ENCODE data around the gene GRHPR. TPM values are rescaled to one million over a fixed set of nuclear protein-coding genes. Genes with fewer than 3 reads are reported as not detected.

GRHPR gene
- total and polyA plus RNA-seq, 2 of the 8 experiments (the other 6 are each of a cell fraction or from before 2014, with no cell fraction given): 97.0 to 201 TPM

DNA sequence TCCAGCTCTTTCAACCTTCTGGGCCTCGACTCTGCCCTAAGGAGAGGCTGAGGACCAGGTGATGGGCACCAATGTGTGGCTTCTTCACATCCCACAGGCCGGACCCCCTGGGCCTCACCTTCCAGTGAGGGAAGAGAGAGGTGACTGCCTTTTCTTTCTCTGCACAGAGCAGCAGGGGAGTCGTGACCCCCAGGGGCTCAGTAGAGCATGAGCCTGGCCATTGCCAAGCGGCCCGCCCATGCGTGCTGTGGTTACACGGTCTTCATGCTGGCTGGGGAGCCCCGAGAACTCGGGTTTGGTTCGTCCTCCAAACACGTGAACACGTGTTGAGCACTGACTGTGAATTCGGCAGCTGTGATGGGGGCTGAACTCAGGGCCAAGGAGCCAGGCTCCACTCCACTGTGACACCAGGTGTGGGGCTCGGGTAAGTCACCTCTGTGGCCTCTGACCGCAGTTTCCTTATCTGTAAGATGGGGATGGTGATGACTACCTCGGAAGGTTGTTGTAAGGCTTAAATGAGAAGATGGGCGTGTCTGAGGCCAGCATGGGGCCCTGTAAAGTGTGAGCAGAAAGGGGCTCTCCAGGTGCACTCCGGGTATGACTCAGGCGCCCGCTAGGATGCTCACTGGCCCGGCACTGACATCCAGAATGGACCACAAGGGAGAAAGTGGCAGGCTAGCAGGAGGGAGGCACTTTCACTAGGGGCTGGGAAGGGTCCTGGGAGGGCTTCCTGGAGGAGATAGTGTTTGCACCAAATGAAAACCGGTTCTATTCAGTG lies 13.4 kb upstream of the GRHPR start:
- no peak overlapping the region for H3K4me3 ChIP-seq (ENCODE audit: extremely low read depth in 1 of 4, insufficient read depth in 2 of 4, low read depth in 3 of 4, low read length in 4 of 4)
- no peak overlapping the region for H2BK12ac ChIP-seq (ENCODE audit: low read depth, low read length)
- DNase-seq (ENCODE audit: low read depth in 1 of 2, low spot score in 2 of 2): no peak
- H3K36me3 ChIP-seq (ENCODE audit: control insufficient read depth in 2 of 4, insufficient read depth in 4 of 4, low read length in 3 of 4): no peaks in the 10 kb centered on the region
- H3K9me3 ChIP-seq (ENCODE audit: insufficient read depth in 2 of 2, low read depth in 1 of 2, low read length in 1 of 2): no peaks in the 10 kb centered on the region
- no peaks in the 10 kb centered on the region for H4K20me1 ChIP-seq (replicated peaks in 1 of 2; ENCODE audit: control insufficient read depth in 1 of 2, insufficient read depth in 2 of 2, low read length in 2 of 2)
- H3K18ac ChIP-seq (ENCODE audit: extremely low read depth, low read length): no peak overlapping the region
- no peak for FAIRE-seq
- H2BK120ac ChIP-seq (replicated peaks; ENCODE audit: low read depth, low read length): no peak overlapping the region
- H3K4me2 ChIP-seq (ENCODE audit: insufficient read depth in 1 of 2, low read depth in 2 of 2, low read length in 2 of 2): no peak overlapping the region
- no peak overlapping the region for H3K9ac ChIP-seq (replicated peaks in 1 of 4; ENCODE audit: extremely low read depth in 1 of 4, low read depth in 3 of 4, low read length in 3 of 4)
- no peak overlapping the region for H2BK20ac ChIP-seq (ENCODE audit: low read length)
- H2BK5ac ChIP-seq (ENCODE audit: low read depth, low read length): no peak overlapping the region
- ChIA-PET POLR2A (ENCODE audit: partially characterized antibody) (interaction anchor here (1.2 kb wide), 1 partner anchor 20 kb away, joined by 3 read pairs; no protein-coding TSS in a partner anchor), CTCF (ENCODE audit: partially characterized antibody) (interaction anchor here (0.9 to 2.4 kb wide), 8 partner anchors 10 to 538 kb away, joined by 3 to 7 read pairs (median 4); no protein-coding TSS in a partner anchor)
- H4K5ac ChIP-seq (ENCODE audit: insufficient read length, low read depth, low read length): no peak overlapping the region
- H3K79me1 ChIP-seq (ENCODE audit: low read depth, low read length): no peaks in the 10 kb centered on the region
- H3K27ac ChIP-seq (ENCODE audit: low read depth, low read length): no peak overlapping the region
- no peak overlapping the region for H3K23ac ChIP-seq (ENCODE audit: insufficient read length)
- no peak overlapping the region for H3K56ac ChIP-seq (replicated peaks; ENCODE audit: insufficient read length, low read depth, low read length)
- no peak overlapping the region for H4K91ac ChIP-seq (replicated peaks; ENCODE audit: insufficient read length, low read length)
- H3K23me2 ChIP-seq (ENCODE audit: low read depth, low read length): no peaks in the 10 kb centered on the region
- H3K4ac ChIP-seq (replicated peaks; ENCODE audit: insufficient read length, low read depth, low read length): no peak overlapping the region
- H4K8ac ChIP-seq (ENCODE audit: extremely low read depth, insufficient read depth, low read length): no peak overlapping the region
- peaks cover 0 to 8% (median 2%) of the 10 kb centered on the region in 4 experiments; a peak in 3 of 7 replicates for H3K4me1 ChIP-seq (replicated peaks in 1 of 4; ENCODE audit: control insufficient read depth in 3 of 4, insufficient read depth in 4 of 4, low read length in 3 of 4)
- no peak overlapping the region for H2AFZ ChIP-seq (ENCODE audit: low read length)
- no peak overlapping the region for H3K14ac ChIP-seq (ENCODE audit: insufficient read length)
- 94% methylated on average over 22 of the region's 22 CpGs; no CpG with 5 or more reads in 1 of the 2 experiments for WGBS, 2 experiments (ENCODE audit: extremely low coverage in 1 of 2, insufficient coverage in 1 of 2, insufficient read length in 1 of 2, insufficient replicate concordance in 2 of 2, low coverage in 1 of 2, low lambda C conversion rate in 2 of 2, missing lambda C conversion rate in 1 of 2)
- H2BK15ac ChIP-seq (ENCODE audit: low read length): no peak overlapping the region
- no peak overlapping the region; the same call in 1 of the 2 replicates for H2AK5ac ChIP-seq (ENCODE audit: low read depth, low read length)
- H3K27me3 ChIP-seq (replicated peaks in 1 of 4; ENCODE audit: control insufficient read depth in 3 of 4, extremely low read depth in 1 of 4, insufficient read depth in 3 of 4, low read length in 3 of 4): no peaks in the 10 kb centered on the region
- no peaks in the 10 kb centered on the region for H3K79me2 ChIP-seq (ENCODE audit: control insufficient read depth in 1 of 2, insufficient read depth in 2 of 2, low read length in 2 of 2)
- TF ChIP-seq JUND (IDR thresholded peaks at IDR 0.05; ENCODE audit: low read length) (no peak), RXRA (IDR thresholded peaks at IDR 0.05; ENCODE audit: insufficient read depth, low read depth, low read length) (no peak), POU5F1 (IDR thresholded peaks at IDR 0.05; ENCODE audit: low read depth, low read length) (no peak), PHF8 (conservative IDR thresholded peaks at IDR 0.05; ENCODE audit: low read depth, low read length) (no peak), EZH2 (IDR thresholded peaks at IDR 0.05; ENCODE audit: low read depth, low read length, severe bottlenecking) (no peak), BRCA1 (IDR thresholded peaks at IDR 0.05; ENCODE audit: low read depth, low read length) (no peak), FOSL1 (IDR thresholded peaks at IDR 0.05; ENCODE audit: insufficient read depth, low read depth, low read length) (no peak), RBBP5 (IDR thresholded peaks at IDR 0.05; ENCODE audit: borderline replicate concordance, low read depth, low read length) (no peak), TAF7 (optimal IDR thresholded peaks at IDR 0.05; ENCODE audit: borderline replicate concordance, low read depth, low read length) (no peak)
- TF ChIP-seq, protein P1, sequence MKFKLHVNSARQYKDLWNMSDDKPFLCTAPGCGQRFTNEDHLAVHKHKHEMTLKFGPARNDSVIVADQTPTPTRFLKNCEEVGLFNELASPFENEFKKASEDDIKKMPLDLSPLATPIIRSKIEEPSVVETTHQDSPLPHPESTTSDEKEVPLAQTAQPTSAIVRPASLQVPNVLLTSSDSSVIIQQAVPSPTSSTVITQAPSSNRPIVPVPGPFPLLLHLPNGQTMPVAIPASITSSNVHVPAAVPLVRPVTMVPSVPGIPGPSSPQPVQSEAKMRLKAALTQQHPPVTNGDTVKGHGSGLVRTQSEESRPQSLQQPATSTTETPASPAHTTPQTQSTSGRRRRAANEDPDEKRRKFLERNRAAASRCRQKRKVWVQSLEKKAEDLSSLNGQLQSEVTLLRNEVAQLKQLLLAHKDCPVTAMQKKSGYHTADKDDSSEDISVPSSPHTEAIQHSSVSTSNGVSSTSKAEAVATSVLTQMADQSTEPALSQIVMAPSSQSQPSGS (IDR thresholded peaks at IDR 0.05; ENCODE audit: low read length): no peak

Data from H1 (cell line).